H1 (cell line): ENCODE results near the gene CHRNA9. TPM values are rescaled to one million over a fixed set of nuclear protein-coding genes. Genes with fewer than 3 reads are reported as not detected.

Experiments
- CTCF ChIA-PET: fragments of 300-600 bp; sonication (Branson Sonifier 250); formaldehyde crosslinking; loops from one replicate; lab custom pipeline; 2021; ENCODE audit not compliant: partially characterized antibody; lab: Charles Lee
- POLR2A ChIA-PET: fragments of 300-600 bp; sonication (Branson Sonifier 250); formaldehyde crosslinking; loops from one replicate; lab custom pipeline; 2021; ENCODE audit warnings: inconsistent platforms; ENCODE audit not compliant: partially characterized antibody; lab: Charles Lee
- DNase-seq, 2 experiments: peaks; one replicate each; pipeline versions ENCODE4 v3.0.0 to v3.0.0-alpha.2; 2010 to 2022; ENCODE audit warnings: low spot score in 2 of 2, low read depth in 1 of 2, mixed read lengths in 1 of 2
- FAIRE-seq: peaks from 2 replicates; lab custom pipeline; 2011; peaks lifted over from hg19 to GRCh38; lab: Jason Lieb, UNC
- H2AFZ ChIP-seq: 2 replicates; pipeline ENCODE4 v1.8.1; 2012; ENCODE audit warnings: low read length, inconsistent platforms
- H2AK5ac ChIP-seq: 2 replicates; pipeline ENCODE4 v1.6.1; 2013; ENCODE audit warnings: low read depth, low read length
- H2BK120ac ChIP-seq: replicated peaks from 2 replicates; pipeline ENCODE3; 2013; ENCODE audit warnings: low read depth, low read length, inconsistent platforms
- H2BK12ac ChIP-seq: 2 replicates; pipeline ENCODE4 v1.6.1; 2013; ENCODE audit warnings: low read depth, low read length
- H2BK15ac ChIP-seq: 2 replicates; pipeline ENCODE4 v1.6.1; 2013; ENCODE audit warnings: low read length
- H2BK20ac ChIP-seq: 2 replicates; pipeline ENCODE4 v1.6.1; 2013; ENCODE audit warnings: low read length
- H2BK5ac ChIP-seq: 2 replicates; pipeline ENCODE4 v1.6.1; 2013; ENCODE audit warnings: low read depth, low read length
- H3K14ac ChIP-seq: 2 replicates; pipeline ENCODE4 v1.6.1; 2013; ENCODE audit warnings: inconsistent platforms; ENCODE audit not compliant: insufficient read length
- H3K18ac ChIP-seq: 2 replicates; pipeline ENCODE4 v1.6.1; 2013; ENCODE audit warnings: low read length; ENCODE audit errors: extremely low read depth
- H3K23ac ChIP-seq: 2 replicates; pipeline ENCODE4 v1.6.1; 2013; ENCODE audit warnings: inconsistent platforms; ENCODE audit not compliant: insufficient read length
- H3K23me2 ChIP-seq: 2 replicates; pipeline ENCODE4 v1.6.1; 2013; ENCODE audit warnings: low read depth, low read length
- H3K27ac ChIP-seq: 2 replicates; pipeline ENCODE4 v1.6.1; 2011; ENCODE audit warnings: low read depth, low read length, inconsistent platforms
- H3K27me3 ChIP-seq, 4 experiments: replicated peaks in 1 of 4; 1 replicate in 1 of 4; 2 replicates in 3 of 4; pipeline versions ENCODE4 v1.6.1 to v1.8.1; 2011 to 2013; ENCODE audit warnings: low read length in 3 of 4, mild to moderate bottlenecking in 3 of 4, inconsistent platforms in 2 of 4, mixed read lengths in 2 of 4, moderate library complexity in 1 of 4; ENCODE audit not compliant: control insufficient read depth in 3 of 4, insufficient read depth in 3 of 4; ENCODE audit errors: extremely low read depth in 1 of 4
- H3K36me3 ChIP-seq, 4 experiments: 2 replicates each; pipeline versions ENCODE4 v1.6.1 to v1.8.1; 2011 to 2013; ENCODE audit warnings: mild to moderate bottlenecking in 4 of 4, low read length in 3 of 4, moderate library complexity in 2 of 4, control low read depth in 1 of 4, inconsistent platforms in 1 of 4; ENCODE audit not compliant: insufficient read depth in 4 of 4, control insufficient read depth in 2 of 4
- H3K4ac ChIP-seq: replicated peaks from 2 replicates; pipeline ENCODE3; 2013; ENCODE audit warnings: low read length, low read depth, mixed read lengths, inconsistent platforms; ENCODE audit not compliant: insufficient read length
- H3K4me1 ChIP-seq, 4 experiments: replicated peaks in 1 of 4; 1 replicate in 1 of 4; 2 replicates in 3 of 4; pipeline versions ENCODE4 v1.6.1 to v1.8.1; 2011 to 2013; ENCODE audit warnings: low read length in 3 of 4, inconsistent platforms in 2 of 4, mixed read lengths in 1 of 4; ENCODE audit not compliant: insufficient read depth in 4 of 4, control insufficient read depth in 3 of 4
- H3K4me2 ChIP-seq, 2 experiments: 2 replicates each; pipeline versions ENCODE4 v1.6.1 to v1.8.1; 2011 to 2013; ENCODE audit warnings: low read depth in 2 of 2, low read length in 2 of 2, control low read depth in 1 of 2, inconsistent platforms in 1 of 2, mild to moderate bottlenecking in 1 of 2; ENCODE audit not compliant: insufficient read depth in 1 of 2
- H3K4me3 ChIP-seq, 4 experiments: fragments of 200-600, 300-600 bp in 1 of 4; sonication (generic), shearing (Covaris generic), sonication (Bioruptor Twin) in 1 of 4; 2 replicates each; pipeline versions ENCODE4 v1.5.1 to v1.8.1; 2011 to 2016; ENCODE audit warnings: low read length in 4 of 4, low read depth in 3 of 4, control low read depth in 2 of 4, inconsistent platforms in 2 of 4, mild to moderate bottlenecking in 2 of 4, mixed read lengths in 1 of 4, moderate library complexity in 1 of 4; ENCODE audit not compliant: insufficient read depth in 2 of 4; ENCODE audit errors: extremely low read depth in 1 of 4
- H3K56ac ChIP-seq: replicated peaks from 2 replicates; pipeline ENCODE3; 2013; ENCODE audit warnings: low read depth, mild to moderate bottlenecking, mixed read lengths, low read length, inconsistent platforms; ENCODE audit not compliant: insufficient read length
- H3K79me1 ChIP-seq: 2 replicates; pipeline ENCODE4 v1.6.1; 2013; ENCODE audit warnings: low read depth, low read length, control low read depth
- H3K79me2 ChIP-seq, 2 experiments: 2 replicates each; pipeline versions ENCODE4 v1.6.1 to v1.8.1; 2012 to 2013; ENCODE audit warnings: low read length in 2 of 2, mild to moderate bottlenecking in 2 of 2, inconsistent platforms in 1 of 2; ENCODE audit not compliant: insufficient read depth in 2 of 2, control insufficient read depth in 1 of 2
- H3K9ac ChIP-seq, 4 experiments: replicated peaks in 1 of 4; 1 replicate in 1 of 4; 2 replicates in 3 of 4; pipeline versions ENCODE4 v1.6.1 to v1.8.1; 2011 to 2013; ENCODE audit warnings: low read depth in 3 of 4, low read length in 3 of 4, control low read depth in 2 of 4, mild to moderate bottlenecking in 2 of 4, moderate library complexity in 2 of 4, inconsistent platforms in 1 of 4; ENCODE audit errors: extremely low read depth in 1 of 4
- H3K9me3 ChIP-seq, 2 experiments: 2 replicates each; pipeline versions ENCODE4 v1.6.1 to v1.8.1; 2012 to 2013; ENCODE audit warnings: mild to moderate bottlenecking in 2 of 2, moderate library complexity in 2 of 2, control low read depth in 1 of 2, inconsistent platforms in 1 of 2, low read depth in 1 of 2, low read length in 1 of 2, mixed read lengths in 1 of 2; ENCODE audit not compliant: insufficient read depth in 2 of 2
- H4K20me1 ChIP-seq, 2 experiments: replicated peaks in 1 of 2; 2 replicates each; pipeline versions ENCODE3 to v1.8.1; 2011 to 2013; ENCODE audit warnings: inconsistent platforms in 2 of 2, low read length in 2 of 2, mild to moderate bottlenecking in 1 of 2; ENCODE audit not compliant: insufficient read depth in 2 of 2, control insufficient read depth in 1 of 2
- H4K5ac ChIP-seq: 2 replicates; pipeline ENCODE4 v1.6.1; 2013; ENCODE audit warnings: low read length, low read depth, mixed read lengths, inconsistent platforms; ENCODE audit not compliant: insufficient read length
- H4K8ac ChIP-seq: 2 replicates; pipeline ENCODE4 v1.8.0; 2013; ENCODE audit warnings: mild to moderate bottlenecking, moderate library complexity, low read length, inconsistent platforms; ENCODE audit not compliant: insufficient read depth; ENCODE audit errors: extremely low read depth
- H4K91ac ChIP-seq: replicated peaks from 2 replicates; pipeline ENCODE3; 2013; ENCODE audit warnings: low read length, mixed read lengths, inconsistent platforms; ENCODE audit not compliant: insufficient read length
- CHD2 ChIP-seq: IDR thresholded peaks from 2 replicates; pipeline ENCODE4 v1.6.1; 2012; ENCODE audit warnings: low read length, improper control_type of control experiment
- CTCF ChIP-seq, 3 experiments: IDR thresholded peaks; 1 replicate in 2 of 3; 2 replicates in 1 of 3; pipeline versions ENCODE4 v1.5.1 to v1.6.1; 2011; ENCODE audit warnings: low read length in 3 of 3, mild to moderate bottlenecking in 3 of 3, inconsistent platforms in 2 of 3, low read depth in 1 of 3, moderate library complexity in 1 of 3; ENCODE audit not compliant: insufficient read depth in 1 of 3; ENCODE audit errors: control extremely low read depth in 1 of 3
- GTF2F1 ChIP-seq: IDR thresholded peaks from 2 replicates; pipeline ENCODE4 v1.6.1; 2012; ENCODE audit warnings: low read depth, low read length, improper control_type of control experiment, borderline replicate concordance
- KDM1A ChIP-seq: fragments of 200-600, 300-600 bp; sonication (generic); IDR thresholded peaks from 2 replicates; pipeline ENCODE4 v1.7.1; 2016; ENCODE audit warnings: mild to moderate bottlenecking, low read length, borderline replicate concordance
- KDM5A ChIP-seq: fragments of 200-600 bp; IDR thresholded peaks from 2 replicates; pipeline ENCODE4 v1.7.1; 2012; ENCODE audit warnings: mild to moderate bottlenecking, low read length, inconsistent platforms, mixed read lengths
- POU5F1 ChIP-seq: IDR thresholded peaks from 2 replicates; pipeline ENCODE4 v1.6.1; 2011; ENCODE audit warnings: low read depth, mild to moderate bottlenecking, low read length, moderate library complexity
- SP4 ChIP-seq: IDR thresholded peaks from 2 replicates; pipeline ENCODE4 v1.6.1; 2012; ENCODE audit warnings: low read length, inconsistent platforms
- USF2 ChIP-seq: IDR thresholded peaks from 2 replicates; pipeline ENCODE4 v1.6.1; 2011; ENCODE audit warnings: low read length, improper control_type of control experiment
- YY1 ChIP-seq: IDR thresholded peaks from 2 replicates; pipeline ENCODE4 v1.6.1; 2011; ENCODE audit warnings: low read depth, mild to moderate bottlenecking, low read length
- ZNF274 ChIP-seq: IDR thresholded peaks from 2 replicates; pipeline ENCODE4 v1.7.0; 2012; ENCODE audit warnings: low read length, borderline replicate concordance; ENCODE audit errors: extremely low read depth
- WGBS, 2 experiments: shearing (Covaris generic) in 1 of 2; methylation state at CpG; one replicate each; pipeline versions ENCODE4 v1.1.6 to v1.1.7; 2013 to 2015; ENCODE audit warnings: low lambda C conversion rate in 2 of 2, mixed read lengths in 2 of 2, inconsistent platforms in 1 of 2, low coverage in 1 of 2, missing lambda C conversion rate in 1 of 2; ENCODE audit not compliant: insufficient replicate concordance in 2 of 2, insufficient coverage in 1 of 2, insufficient read length in 1 of 2; ENCODE audit errors: extremely low coverage in 1 of 2, missing lambda C conversion rate in 1 of 2; 5-methylcytosine and 5-hydroxymethylcytosine counted together
- polyA plus RNA-seq, 7 experiments: library from polyadenylated mRNA; depleted of rRNA in 3 of 7; stranded (reverse) in 5 of 7; unstranded in 2 of 7; fragments of >200 nt in 5 of 7; fragments of 200-250 nt in 2 of 7; gene quantifications; 1 replicate in 5 of 7; 2 replicates in 1 of 7; 4 replicates in 1 of 7; pipeline versions ENCODE4 v1.2.1 to v1.2.3, GENCODE V29; 2011 to 2013; ENCODE audit warnings: missing spikeins in 2 of 7, mixed read lengths in 2 of 7
- total RNA-seq: library from RNA; stranded (reverse); fragmentation: NEBNext Ultra II Directional; extraction: Animal tissue kit (Norgen Biotek cat#: 25700); gene quantifications from 2 replicates; pipeline ENCODE4 v1.2.1, GENCODE V29; 2021

CHRNA9 gene
- total and polyA plus RNA-seq, 2 of the 8 experiments (the other 6 are each of a cell fraction or from before 2014, with no cell fraction given): 1.4 to 3.3 TPM

GRCh38 chr4:40325406-40326019 is 9.6 kb upstream of the CHRNA9 start:
- Histone ChIP-seq H4K5ac (no peak overlapping the region), H3K4ac (no peak overlapping the region), H3K18ac (no peak overlapping the region), H3K14ac (no peak overlapping the region), H3K79me1 (no peaks in the 10 kb centered on the region), H2BK15ac (0 out of 2 replicates have a peak overlapping the region, but pooled peaks have one; percentile 46), H2BK12ac (no peak overlapping the region), H3K9me3 (no peaks in the 10 kb centered on the region), H3K36me3 (no peaks in the 10 kb centered on the region), H2AK5ac (no peak overlapping the region), H3K4me3 (no peak overlapping the region), H3K23me2 (no peaks in the 10 kb centered on the region), H3K23ac (no peak overlapping the region), H3K4me2 (no peak overlapping the region), H3K27me3 (no peaks in the 10 kb centered on the region), H3K4me1 (peaks cover 0 to 5% (median 0%) of the 10 kb centered on the region in 4 experiments; a peak in 1 of 7 replicates), H3K79me2 (no peaks in the 10 kb centered on the region), H4K91ac (no peak overlapping the region), H2BK120ac (no peak overlapping the region), H3K27ac (no peak overlapping the region), H2BK20ac (no peak overlapping the region), H4K8ac (no peak overlapping the region), H2BK5ac (no peak overlapping the region), H4K20me1 (no peaks in the 10 kb centered on the region), H3K9ac (no peak overlapping the region), H3K56ac (no peak overlapping the region), H2AFZ (no peak overlapping the region)
- ChIA-PET CTCF (interaction anchor here (0.6 to 8.7 kb wide), 60 partner anchors 7 to 881 kb away, joined by 3 to 65 read pairs (median 4); partner anchors contain the start of gene CHRNA9), POLR2A (interaction anchor here (0.9 to 1.2 kb wide), 2 partner anchors 9 to 270 kb away, joined by 3 to 4 read pairs; no protein-coding TSS in a partner anchor)
- peak; percentile 63 for FAIRE-seq
- WGBS, 2 experiments: 15% methylated on average over 2 of the region's 2 CpGs; no CpG with 5 or more reads in 1 of the 2 experiments
- DNase-seq: no peak
- TF ChIP-seq CTCF (IDR thresholded peaks at IDR 0.05; ENCODE audit: control extremely low read depth in 1 of 3, insufficient read depth in 1 of 3, low read depth in 1 of 3, low read length in 3 of 3) (peak; percentile 54 to 81 (median 70)), USF2 (no peak), POU5F1 (no peak), KDM5A (no peak), CHD2 (no peak), GTF2F1 (no peak), YY1 (no peak), KDM1A (no peak), SP4 (no peak), ZNF274 (no peak)
